Endodermal cell (in vitro differentiated cells): ENCODE measurements around the gene TMEM141. TPM values are rescaled to one million over a fixed set of nuclear protein-coding genes. Genes with fewer than 3 reads are reported as not detected.
"Not testable (repeated sequence)": the region's sequence is repeated elsewhere in the genome, so short reads cannot be mapped to it uniquely, and the experiment has no call there.

Experiments
- DNase-seq: peaks from one replicate; pipeline ENCODE4 v3.0.0-alpha.2; 2017
- H3K27ac ChIP-seq: 2 replicates; pipeline ENCODE4 v1.5.1; 2013; ENCODE audit warnings: mild to moderate bottlenecking, low read depth, low read length, moderate library complexity
- H3K27me3 ChIP-seq: 2 replicates; pipeline ENCODE4 v1.6.1; 2013; ENCODE audit warnings: mild to moderate bottlenecking, low read length, moderate library complexity; ENCODE audit not compliant: insufficient read depth, control insufficient read depth, poor library complexity, severe bottlenecking
- H3K36me3 ChIP-seq: 2 replicates; pipeline ENCODE4 v1.7.0; 2013; ENCODE audit warnings: mild to moderate bottlenecking, low read length, moderate library complexity; ENCODE audit not compliant: control insufficient read depth, insufficient read depth
- H3K4me1 ChIP-seq: one replicate; pipeline ENCODE4 v1.7.0; 2013; ENCODE audit warnings: low read length; ENCODE audit not compliant: control insufficient read depth, insufficient read depth
- H3K4me3 ChIP-seq: 2 replicates; pipeline ENCODE4 v1.5.1; 2013; ENCODE audit warnings: mild to moderate bottlenecking, low read length, moderate library complexity
- H3K9ac ChIP-seq: 2 replicates; pipeline ENCODE4 v1.6.1; 2013; ENCODE audit warnings: mild to moderate bottlenecking, low read length, moderate library complexity; ENCODE audit not compliant: poor library complexity, severe bottlenecking; ENCODE audit errors: extremely low read depth
- H3K9me3 ChIP-seq: 2 replicates; pipeline ENCODE4 v1.6.1; 2013; ENCODE audit warnings: mild to moderate bottlenecking, low read length, moderate library complexity; ENCODE audit not compliant: control insufficient read depth
- H3K27ac Mint-ChIP-seq: 2 replicates; pipeline ENCODE4 v1.8.0; 2020; ENCODE audit warnings: mixed read lengths
- H3K27me3 Mint-ChIP-seq: 2 replicates; pipeline ENCODE4 v1.8.0; 2021; ENCODE audit warnings: mild to moderate bottlenecking, mixed read lengths; ENCODE audit not compliant: insufficient read depth
- H3K36me3 Mint-ChIP-seq: 2 replicates; pipeline ENCODE4 v1.8.0; 2020; ENCODE audit warnings: low read depth, mixed read lengths
- H3K4me1 Mint-ChIP-seq: 2 replicates; pipeline ENCODE4 v1.8.0; 2020; ENCODE audit warnings: mixed read lengths
- H3K4me3 Mint-ChIP-seq: 2 replicates; pipeline ENCODE4 v1.8.0; 2020; ENCODE audit warnings: mild to moderate bottlenecking, moderate library complexity, mixed read lengths
- H3K9me3 Mint-ChIP-seq: 2 replicates; pipeline ENCODE4 v1.8.0; 2020; ENCODE audit warnings: mild to moderate bottlenecking, mixed read lengths
- CTCF ChIP-seq: fragments of 200-600 bp; sonication (generic); conservative IDR thresholded peaks from 2 replicates; pipeline ENCODE4 v1.5.0; 2021; ENCODE audit warnings: antibody characterized with exemption, mild to moderate bottlenecking
- WGBS, 2 experiments: methylation state at CpG; one replicate each; pipeline versions ENCODE4 v1.1.5 to v1.1.7; 2013; ENCODE audit warnings: missing lambda C conversion rate in 2 of 2, mixed read lengths in 1 of 2; ENCODE audit not compliant: insufficient coverage in 1 of 2, insufficient read length in 1 of 2; 5-methylcytosine and 5-hydroxymethylcytosine counted together
- total RNA-seq, 2 donors: library from RNA; stranded (reverse); fragmentation: NEBNext Ultra II Directional in 1 of 2; extraction: Animal tissue kit (Norgen Biotek cat#: 25700) in 1 of 2; gene quantifications; 2 replicates in 1 of 2; 3 replicates in 1 of 2; pipeline ENCODE4 v1.2.1, GENCODE V29; 2021

The TMEM141 gene
- total RNA-seq, 2 donors from 2014 or later: 215 to 339 TPM

- Histone ChIP-seq H3K36me3 (no peaks in the 10 kb centered on the region), H3K9ac (no peak overlapping the region), H3K27ac (no peak overlapping the region), H3K9me3 (peaks cover 15% of the 10 kb centered on the region), H3K27me3 (no peaks in the 10 kb centered on the region), H3K4me1 (no peaks in the 10 kb centered on the region), H3K4me3 (no peak overlapping the region)
- TF ChIP-seq CTCF: no peak
- Mint-ChIP-seq H3K9me3 (peaks cover 33% of the 10 kb centered on the region), H3K27ac (no peak overlapping the region), H3K27me3 (peaks cover 16% of the 10 kb centered on the region), H3K4me1 (no peaks in the 10 kb centered on the region), H3K4me3 (no peak overlapping the region), H3K36me3 (peaks cover 2% of the 10 kb centered on the region)
- 82 to 87% methylated on average over 28 to 31 of the region's 31 CpGs for WGBS, 2 experiments
- no peak for DNase-seq
These were observed 37.6 kb upstream of the TMEM141 start for GRCh38 chr9:136753371-136754058.

- H3K4me1 Mint-ChIP-seq: no peaks in the 10 kb centered on the region
- WGBS, 2 experiments: 92 to 93% methylated on average over 14 to 17 of the region's 17 CpGs
- no peak overlapping the region for H3K27ac Mint-ChIP-seq
These were observed 37.0 kb upstream of the TMEM141 start for GRCh38 chr9:136754059-136754572.

GRCh38 chr9:136754626-136755301 lies 36.4 kb upstream of the TMEM141 start:
- DNase-seq: peak; percentile 81
- Histone ChIP-seq H3K27me3 (no peaks in the 10 kb centered on the region), H3K9me3 (peaks cover 15% of the 10 kb centered on the region), H3K9ac (no peak overlapping the region), H3K36me3 (no peaks in the 10 kb centered on the region), H3K4me1 (no peaks in the 10 kb centered on the region), H3K4me3 (no peak overlapping the region), H3K27ac (no peak overlapping the region)
- Mint-ChIP-seq H3K27ac (no peak overlapping the region), H3K4me3 (no peak overlapping the region), H3K36me3 (peaks cover 2% of the 10 kb centered on the region), H3K9me3 (peaks cover 33% of the 10 kb centered on the region), H3K27me3 (peaks cover 16% of the 10 kb centered on the region), H3K4me1 (no peaks in the 10 kb centered on the region)
- WGBS, 2 experiments: 85 to 90% methylated on average over 15 to 24 of the region's 24 CpGs
- no peak for TF ChIP-seq CTCF

More at GRCh38 chr9:136754059-136754572, 37.0 kb upstream of the TMEM141 start:
- Mint-ChIP-seq H3K4me3 (no peak overlapping the region), H3K9me3 (peaks cover 33% of the 10 kb centered on the region), H3K27me3 (peaks cover 16% of the 10 kb centered on the region), H3K36me3 (peaks cover 2% of the 10 kb centered on the region)
- no peak for TF ChIP-seq CTCF
- Histone ChIP-seq H3K27me3 (no peaks in the 10 kb centered on the region), H3K9me3 (peaks cover 15% of the 10 kb centered on the region), H3K4me3 (no peak overlapping the region), H3K9ac (no peak overlapping the region), H3K27ac (no peak overlapping the region), H3K4me1 (no peaks in the 10 kb centered on the region), H3K36me3 (no peaks in the 10 kb centered on the region)
- no peak for DNase-seq

- 93 to 97% methylated on average over 15 to 22 of the region's 22 CpGs for WGBS, 2 experiments
- H3K4me3 Mint-ChIP-seq: not testable (repeated sequence)
These were observed 35.6 kb upstream of the TMEM141 start for GRCh38 chr9:136755302-136756133.

More at GRCh38 chr9:136755302-136756133, 35.6 kb upstream of the TMEM141 start:
- H3K27me3 ChIP-seq, DNase-seq, H3K27ac Mint-ChIP-seq, H3K4me1 Mint-ChIP-seq, H3K27ac ChIP-seq, H3K36me3 Mint-ChIP-seq, H3K9ac ChIP-seq, H3K36me3 ChIP-seq, H3K4me3 ChIP-seq, H3K4me1 ChIP-seq: not testable (repeated sequence)
- H3K9me3 ChIP-seq: peaks cover 15% of the 10 kb centered on the region
- Mint-ChIP-seq H3K9me3 (peaks cover 33% of the 10 kb centered on the region), H3K27me3 (peaks cover 16% of the 10 kb centered on the region)
